Choroid plexus epithelial cell (primary cell): ENCODE results near the gene KLHDC4.

ENCODE experiments used
- DNase-seq: peaks from one replicate; pipeline ENCODE4 v3.0.0-alpha.2; 2010; ENCODE audit warnings: low read depth
- H3K4me3 ChIP-seq: 2 replicates; pipeline ENCODE4 v1.5.1; 2011; ENCODE audit warnings: low read depth, mild to moderate bottlenecking, control low read depth, low read length, moderate library complexity
- TF ChIP-seq, protein P1 (sequence below): conservative IDR thresholded peaks from 2 replicates; pipeline ENCODE4 v1.5.1; 2011; ENCODE audit warnings: low read depth, mild to moderate bottlenecking, control low read depth, inconsistent platforms, low read length, moderate library complexity

Gene KLHDC4

GRCh38 chr16:87806261-87806640 lies 40.5 kb upstream of the KLHDC4 start:
- TF ChIP-seq, protein P1, sequence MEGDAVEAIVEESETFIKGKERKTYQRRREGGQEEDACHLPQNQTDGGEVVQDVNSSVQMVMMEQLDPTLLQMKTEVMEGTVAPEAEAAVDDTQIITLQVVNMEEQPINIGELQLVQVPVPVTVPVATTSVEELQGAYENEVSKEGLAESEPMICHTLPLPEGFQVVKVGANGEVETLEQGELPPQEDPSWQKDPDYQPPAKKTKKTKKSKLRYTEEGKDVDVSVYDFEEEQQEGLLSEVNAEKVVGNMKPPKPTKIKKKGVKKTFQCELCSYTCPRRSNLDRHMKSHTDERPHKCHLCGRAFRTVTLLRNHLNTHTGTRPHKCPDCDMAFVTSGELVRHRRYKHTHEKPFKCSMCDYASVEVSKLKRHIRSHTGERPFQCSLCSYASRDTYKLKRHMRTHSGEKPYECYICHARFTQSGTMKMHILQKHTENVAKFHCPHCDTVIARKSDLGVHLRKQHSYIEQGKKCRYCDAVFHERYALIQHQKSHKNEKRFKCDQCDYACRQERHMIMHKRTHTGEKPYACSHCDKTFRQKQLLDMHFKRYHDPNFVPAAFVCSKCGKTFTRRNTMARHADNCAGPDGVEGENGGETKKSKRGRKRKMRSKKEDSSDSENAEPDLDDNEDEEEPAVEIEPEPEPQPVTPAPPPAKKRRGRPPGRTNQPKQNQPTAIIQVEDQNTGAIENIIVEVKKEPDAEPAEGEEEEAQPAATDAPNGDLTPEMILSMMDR, result no peak
- peak; percentile 12 for DNase-seq
- peak overlapping the region; percentile 32 for H3K4me3 ChIP-seq

DNA sequence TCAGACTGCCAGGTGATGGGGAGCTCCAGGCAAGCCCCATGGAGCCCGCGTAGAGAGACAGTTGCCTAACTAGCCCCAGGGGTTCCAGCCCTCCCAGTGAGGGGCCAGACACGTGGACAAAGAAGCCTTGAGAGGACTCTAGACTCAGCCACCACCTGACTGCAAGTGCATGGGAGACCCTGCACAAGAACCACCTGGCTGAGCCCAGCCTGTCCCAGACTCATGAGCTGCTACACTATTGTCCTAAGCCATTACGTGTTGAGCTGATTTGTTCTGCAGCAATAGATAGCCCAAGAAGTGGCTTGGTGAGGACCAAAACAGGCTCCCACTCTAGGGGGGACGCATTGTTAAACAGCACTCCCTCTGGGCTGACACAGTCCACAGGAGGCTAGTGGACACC lies 37.6 kb upstream of the KLHDC4 start:
- DNase-seq, result no peak
- TF ChIP-seq, protein P1, result no peak
- no peak overlapping the region for H3K4me3 ChIP-seq

GRCh38 chr16:87802670-87803069 lies 36.9 kb upstream of the KLHDC4 start:
- DNase-seq, result no peak
- no peak overlapping the region for H3K4me3 ChIP-seq
- TF ChIP-seq, protein P1, result no peak

DNA sequence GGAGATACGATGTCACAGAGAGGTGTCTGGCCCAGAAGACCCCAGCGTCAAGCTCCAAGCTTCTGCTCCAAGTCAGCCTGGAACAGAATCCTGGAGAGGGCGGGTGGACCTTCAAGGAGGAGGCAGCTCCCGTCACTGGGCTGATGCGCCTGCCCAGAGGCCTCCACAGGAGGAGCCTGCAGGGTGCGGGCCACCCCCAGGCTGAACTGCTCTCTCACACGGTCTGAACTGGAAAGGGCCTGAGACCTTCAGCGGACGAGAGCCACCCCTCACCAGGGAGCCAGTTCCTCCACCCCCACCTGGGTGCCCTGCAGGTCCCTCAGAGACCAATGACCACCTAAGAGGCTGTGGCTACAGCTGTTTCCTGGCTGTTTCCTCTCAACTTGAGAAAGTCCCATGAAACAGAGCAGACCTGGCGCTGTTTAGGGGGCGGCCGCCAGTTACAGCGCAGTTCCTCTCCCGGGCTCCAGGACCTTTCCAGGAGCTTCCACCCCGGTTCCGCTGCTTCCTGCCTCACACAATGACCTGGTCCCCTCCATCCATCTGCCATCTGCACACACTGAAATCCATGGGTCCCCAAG lies 36.0 kb upstream of the KLHDC4 start:
- TF ChIP-seq, protein P1, result no peak
- H3K4me3 ChIP-seq, result no peak overlapping the region
- no peak for DNase-seq

- H3K4me3 ChIP-seq, result no peak overlapping the region
- no peak for DNase-seq
- TF ChIP-seq, protein P1, result no peak
Measured at GRCh38 chr16:87800497-87800896, 34.7 kb upstream of the KLHDC4 start.

DNA sequence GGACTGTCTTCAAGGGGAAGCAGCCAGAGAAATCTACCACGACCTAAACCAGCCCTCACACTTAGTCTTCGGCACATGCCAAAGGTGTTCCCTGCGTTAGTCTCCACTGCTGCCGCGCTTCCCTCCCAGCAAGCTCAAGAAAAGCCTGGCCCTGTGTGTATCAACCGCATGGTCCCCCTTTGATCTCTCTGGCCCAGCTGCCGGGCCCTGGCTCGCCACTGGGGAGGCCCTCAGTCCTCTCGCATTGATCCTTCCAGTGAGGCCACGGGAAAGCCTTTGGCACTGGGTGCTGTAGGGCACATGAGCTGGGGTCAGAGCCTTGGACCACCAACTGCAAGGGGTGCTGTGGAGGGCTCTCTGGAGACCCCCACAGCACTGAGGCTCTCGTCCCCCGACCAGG lies 29.6 kb upstream of the KLHDC4 start:
- H3K4me3 ChIP-seq, result no peak overlapping the region
- no peak for DNase-seq
- TF ChIP-seq, protein P1, result no peak

DNA sequence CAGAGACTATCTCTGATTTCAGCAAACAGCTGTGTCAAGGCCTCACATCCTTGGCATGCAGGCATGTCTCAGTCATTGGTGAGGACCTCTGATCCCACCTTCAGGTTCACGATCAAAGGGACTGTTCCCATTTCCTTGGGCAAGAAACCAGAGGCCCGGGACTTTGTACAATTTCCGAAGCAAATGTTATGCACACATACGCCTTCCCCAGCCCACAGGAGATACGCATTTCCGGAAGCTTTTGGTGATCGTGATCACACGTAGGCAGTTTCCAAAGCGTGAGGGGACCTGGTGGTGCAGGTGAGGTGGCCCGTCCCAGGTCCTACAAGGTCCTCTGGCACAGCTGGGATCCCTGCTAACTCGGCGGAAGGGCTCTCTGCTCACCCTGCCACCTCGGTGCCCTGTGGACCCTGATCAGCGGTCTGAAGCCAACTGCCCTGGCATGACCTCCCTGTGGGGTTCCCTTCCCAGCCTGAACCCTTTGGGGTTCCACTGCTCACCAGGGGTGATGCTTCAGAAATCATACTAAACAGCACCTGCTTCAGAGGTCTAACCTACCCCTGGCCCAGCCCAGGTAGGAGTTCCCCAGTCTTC lies 28.8 kb upstream of the KLHDC4 start:
- no peak for DNase-seq
- no peak overlapping the region for H3K4me3 ChIP-seq
- TF ChIP-seq, protein P1, result no peak
